Activated CD8-positive, alpha-beta memory T cell treated with anti-CD3 and anti-CD28 coated beads, Interleukin-2, amount 50 U/mL, for 48 hours (primary cell): Measurements from ENCODE around the gene LRIT3.
"Not testable (repeated sequence)": the region's sequence is repeated elsewhere in the genome, so short reads cannot be mapped to it uniquely, and the experiment has no call there.

Experiments used
- DNase-seq: peaks from one replicate; pipeline ENCODE4 v3.0.0-alpha.2; 2020

The LRIT3 gene

GRCh38 chr4:109859426-109860300 lies 11.8 kb downstream of the LRIT3 start:
- DNase-seq = not testable (repeated sequence)

DNA sequence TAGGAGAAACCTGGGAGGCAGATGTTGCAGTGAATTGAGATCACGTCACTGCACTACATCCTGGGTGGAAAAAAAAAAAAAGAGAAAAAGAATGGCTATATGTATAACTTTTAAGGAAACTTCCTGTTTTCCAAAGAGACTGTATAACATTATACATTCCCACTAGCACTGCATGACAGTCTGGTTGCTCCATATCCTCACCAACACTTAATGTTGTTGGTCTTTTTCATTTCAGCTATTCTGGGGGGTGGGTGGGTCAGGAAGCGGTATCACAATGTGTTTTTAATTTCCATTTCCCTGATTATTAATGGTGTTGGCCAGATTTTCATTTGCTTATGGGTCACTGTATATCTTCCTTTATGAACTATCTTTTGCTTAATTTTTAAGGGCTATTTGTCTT lies 13.4 kb downstream of the LRIT3 start:
- DNase-seq = no peak

DNA sequence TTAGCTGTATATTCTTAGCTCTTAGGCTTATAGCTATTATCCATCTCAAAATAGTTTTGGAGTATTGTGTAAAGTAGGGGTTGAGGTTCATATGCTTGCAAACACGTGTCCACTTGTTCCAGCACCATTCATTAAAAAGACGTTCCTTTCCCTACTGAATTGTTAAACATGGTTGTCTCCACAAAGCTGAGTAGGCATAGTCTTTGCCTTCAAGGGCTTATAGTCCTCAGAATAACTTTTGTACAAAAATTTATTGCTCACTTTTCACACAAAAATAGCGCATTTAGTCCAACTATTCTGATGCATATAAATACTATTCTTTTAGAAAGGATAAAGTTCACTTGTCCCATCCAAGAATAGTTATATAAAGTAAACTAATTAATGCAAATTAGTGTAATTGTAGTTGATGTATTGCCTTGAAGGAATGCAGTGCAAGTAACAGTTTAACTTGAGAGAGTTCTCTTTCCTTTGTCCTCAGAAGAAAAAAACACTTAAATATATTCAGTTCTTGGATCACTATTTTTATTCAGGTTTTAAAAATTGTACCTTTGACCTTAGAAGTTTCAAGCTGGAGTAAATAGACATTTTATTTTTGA lies 14.1 kb downstream of the LRIT3 start:
- DNase-seq = no peak

GRCh38 chr4:109864134-109864533 lies 16.2 kb downstream of the LRIT3 start:
- DNase-seq = no peak

DNA sequence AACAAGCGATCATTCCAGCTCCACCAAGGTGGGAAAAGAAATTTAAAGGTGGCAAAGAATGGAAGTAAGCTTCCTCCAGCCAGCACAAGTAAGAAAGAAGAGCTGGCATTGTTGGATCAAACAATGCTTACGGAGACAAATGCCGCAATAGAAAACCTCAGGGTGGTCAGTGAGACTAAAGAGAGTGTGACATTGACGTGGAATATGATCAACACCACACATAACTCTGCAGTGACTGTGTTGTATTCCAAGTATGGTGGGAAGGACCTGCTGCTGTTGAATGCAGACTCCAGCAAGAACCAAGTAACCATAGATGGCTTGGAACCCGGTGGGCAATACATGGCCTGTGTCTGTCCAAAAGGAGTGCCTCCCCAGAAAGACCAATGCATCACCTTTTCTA lies 22.2 kb downstream of the LRIT3 start:
- DNase-seq = no peak

GRCh38 chr4:109872065-109872464 lies 24.2 kb downstream of the LRIT3 start:
- no peak for DNase-seq

- DNase-seq = no peak
Observed at GRCh38 chr4:109872950-109873656, 25.2 kb downstream of the LRIT3 start.

DNA sequence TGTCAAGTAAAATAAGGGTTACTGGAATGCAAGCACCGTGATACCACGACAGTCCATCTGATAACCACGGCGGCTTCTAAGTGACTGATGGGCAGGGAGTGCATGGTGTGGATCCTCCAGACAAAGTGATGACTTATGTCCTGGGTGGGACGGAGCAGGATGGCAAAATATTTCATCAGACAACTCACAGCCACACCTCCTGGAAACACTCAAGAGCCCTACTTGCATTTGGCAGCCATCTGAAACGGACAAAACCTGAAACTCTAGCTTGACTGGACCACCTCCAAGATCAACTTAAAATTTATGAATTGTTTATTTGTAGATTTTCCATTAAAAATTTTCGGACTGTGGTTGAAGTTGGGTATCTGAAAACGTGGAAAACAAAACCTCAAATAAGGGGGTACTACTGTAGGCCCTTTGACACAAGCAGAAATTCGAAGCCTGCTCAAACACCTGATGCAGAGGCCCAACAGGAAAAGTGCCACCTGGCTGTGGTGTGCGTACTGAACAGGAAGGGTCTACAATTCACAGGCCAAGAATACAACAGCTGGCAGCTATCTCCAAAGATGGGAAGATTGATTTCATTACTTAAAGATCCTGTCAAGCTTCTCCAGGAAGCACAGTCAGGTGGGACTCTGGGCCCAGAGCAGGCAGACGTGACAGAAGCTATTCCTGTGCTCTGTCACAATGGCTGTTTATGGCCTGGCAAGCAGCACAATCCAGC lies 26.0 kb downstream of the LRIT3 start:
- no peak for DNase-seq

DNA sequence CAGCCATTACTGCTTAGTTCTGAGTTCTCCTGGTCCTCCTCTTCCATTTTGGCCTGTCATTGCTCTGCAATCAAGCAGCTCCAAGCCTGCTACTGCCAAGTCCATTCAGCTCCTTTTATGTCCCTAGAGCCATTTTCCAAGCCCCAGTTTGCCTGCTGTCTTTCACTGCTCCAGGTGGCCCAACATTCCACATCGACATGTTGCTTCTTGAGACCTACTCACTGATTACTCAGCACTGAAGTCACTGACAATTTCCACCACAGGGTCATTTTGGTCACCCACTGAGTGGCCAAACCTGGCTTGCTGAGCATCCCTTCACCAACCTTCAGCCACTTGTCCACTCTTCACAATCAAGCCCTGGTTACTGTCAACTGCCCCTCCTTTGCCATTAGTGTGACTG lies 27.2 kb downstream of the LRIT3 start:
- DNase-seq = no peak

GRCh38 chr4:109875553-109875952 lies 27.6 kb downstream of the LRIT3 start:
- DNase-seq = not testable (repeated sequence)

DNA sequence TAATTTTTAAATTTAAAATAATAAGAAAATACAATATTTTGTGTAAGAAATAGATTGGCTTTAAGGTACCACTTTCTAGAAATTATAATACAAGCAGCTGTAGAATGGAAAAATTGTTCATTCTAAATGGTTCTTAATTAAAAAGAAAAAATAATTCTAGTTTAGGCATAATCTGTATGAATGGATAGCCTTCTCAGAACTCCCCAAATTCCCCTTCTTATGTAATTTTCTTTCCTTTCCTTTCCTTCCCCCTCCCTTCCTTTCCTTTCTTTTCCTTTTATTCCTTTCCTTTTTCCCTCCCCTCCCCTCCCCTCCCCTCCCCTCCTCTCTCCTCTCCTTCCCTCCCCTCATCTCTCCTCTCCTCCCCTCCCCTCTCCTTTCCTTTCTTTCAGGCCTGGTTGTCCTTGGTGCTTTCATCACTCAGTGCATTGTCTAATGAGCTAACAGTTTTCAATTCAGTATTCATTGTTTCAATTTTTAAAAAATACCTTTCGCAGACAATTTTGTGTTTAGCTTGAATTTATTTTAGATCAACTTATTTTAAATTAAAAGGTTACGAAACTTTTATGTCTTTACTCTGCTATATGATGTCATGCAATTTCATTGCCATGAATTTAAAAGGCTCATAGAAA lies 28.8 kb downstream of the LRIT3 start:
- DNase-seq = no peak

DNA sequence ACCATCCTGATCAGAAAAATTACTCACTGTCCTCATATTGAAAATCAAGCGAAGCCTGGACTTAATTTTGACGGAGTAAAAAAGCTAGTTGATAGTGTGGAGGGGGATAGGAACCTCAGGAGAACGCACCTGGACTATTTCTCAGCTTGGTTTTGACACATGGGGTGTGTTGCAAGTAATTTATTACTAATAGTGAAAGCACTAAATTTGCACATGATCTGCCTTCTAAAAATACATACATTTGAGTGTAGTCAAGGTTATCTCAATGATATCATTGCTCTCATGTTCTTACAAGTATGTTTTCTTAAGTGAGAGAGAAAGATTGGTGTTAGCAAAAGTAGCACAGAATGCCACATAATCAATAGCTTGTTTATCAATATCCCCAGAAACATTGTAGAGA lies 29.5 kb downstream of the LRIT3 start:
- no peak for DNase-seq

GRCh38 chr4:109878355-109878754 lies 30.4 kb downstream of the LRIT3 start:
- no peak for DNase-seq

GRCh38 chr4:109879081-109879480 lies 31.2 kb downstream of the LRIT3 start:
- DNase-seq = no peak

DNA sequence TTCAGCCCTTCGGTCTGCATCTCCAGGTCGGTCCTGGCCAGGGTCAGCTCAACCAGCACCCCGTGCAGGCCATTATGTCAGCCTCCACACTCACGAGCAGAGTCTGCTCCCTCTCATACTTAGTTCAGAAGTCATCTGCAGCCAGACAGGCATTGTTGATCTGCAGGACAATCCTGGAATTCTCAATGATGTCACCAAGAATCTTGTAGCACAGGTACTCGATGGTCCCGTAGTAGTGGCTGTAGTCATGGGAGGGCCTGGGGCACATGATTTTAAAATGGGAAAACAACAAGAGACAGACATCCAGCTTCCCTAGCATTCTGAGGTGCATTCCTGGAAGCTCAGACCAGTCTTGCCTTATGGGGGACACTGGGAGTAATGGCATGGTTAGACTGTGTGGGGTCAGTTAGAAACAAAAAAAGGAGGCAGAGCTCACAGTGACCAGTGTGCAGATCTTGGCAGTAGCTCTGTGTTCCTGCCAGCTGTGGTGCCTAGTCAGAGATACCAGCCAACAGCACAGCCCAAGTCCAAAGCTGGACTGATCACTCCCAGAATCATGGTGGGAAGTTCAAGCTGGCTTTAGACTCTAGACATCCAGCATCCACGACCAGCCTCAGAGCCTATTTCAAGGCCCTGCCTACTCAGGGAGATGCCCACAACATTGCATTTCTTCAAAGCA lies 31.9 kb downstream of the LRIT3 start:
- no peak for DNase-seq

DNA sequence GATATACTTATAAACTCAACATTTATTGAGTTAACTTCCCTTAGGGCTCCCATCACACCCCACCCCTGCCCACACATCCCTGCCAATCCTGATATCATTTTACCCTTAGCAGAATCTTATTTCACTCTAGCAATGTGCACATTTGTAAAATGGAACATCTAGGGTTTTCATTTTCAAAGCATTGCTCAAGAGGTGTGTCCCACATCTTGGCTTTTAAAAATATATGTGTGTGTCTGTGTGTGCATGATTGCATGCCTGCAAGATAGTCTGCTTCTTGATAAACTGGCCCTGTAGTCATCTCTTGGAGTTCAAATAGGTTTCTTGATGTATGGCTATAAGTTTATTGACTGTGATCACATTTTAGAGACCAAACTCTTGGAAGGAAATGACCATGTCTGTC lies 38.4 kb downstream of the LRIT3 start:
- DNase-seq = no peak

- DNase-seq = no peak
Observed at GRCh38 chr4:109887071-109887470, 39.2 kb downstream of the LRIT3 start.

DNA sequence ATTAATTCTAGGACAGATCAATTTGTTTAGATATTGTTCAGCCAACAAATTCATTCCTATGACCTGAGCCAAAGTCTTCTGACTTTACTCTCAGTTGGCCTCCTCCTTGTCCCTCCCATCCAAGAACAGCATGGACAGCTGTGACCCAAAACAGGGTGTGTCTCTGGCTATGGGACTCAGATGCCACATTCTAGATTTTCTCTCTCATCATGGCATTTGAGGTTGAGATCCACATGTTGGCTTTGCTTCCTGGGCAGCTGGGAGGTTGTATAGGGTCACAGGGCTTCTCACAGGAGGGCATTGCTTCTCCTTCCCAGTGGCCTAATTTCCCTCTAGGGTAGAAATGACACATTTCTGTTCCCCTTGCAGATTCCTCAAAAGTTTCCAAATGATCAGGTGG lies 42.2 kb downstream of the LRIT3 start:
- no peak for DNase-seq

GRCh38 chr4:109902559-109903251 lies 54.8 kb downstream of the LRIT3 start:
- no peak for DNase-seq

DNA sequence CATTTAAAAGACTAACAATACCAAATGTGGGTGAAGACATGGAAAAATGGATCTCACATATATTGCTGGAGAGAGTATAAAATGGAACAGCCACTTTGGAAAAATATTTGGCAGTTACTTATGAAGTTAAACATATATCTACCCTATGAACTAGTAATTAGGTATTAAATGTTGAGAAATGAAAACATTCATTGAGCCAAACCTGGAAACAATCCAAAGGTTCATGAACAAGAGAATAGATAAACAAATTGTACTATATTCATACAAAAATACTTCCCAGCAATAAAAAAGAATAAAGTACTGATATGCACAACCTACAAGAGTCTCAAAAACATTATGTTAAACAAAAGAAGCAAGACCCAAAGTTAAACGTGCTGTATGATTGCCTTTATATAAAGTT lies 60.8 kb downstream of the LRIT3 start:
- DNase-seq = no peak

DNA sequence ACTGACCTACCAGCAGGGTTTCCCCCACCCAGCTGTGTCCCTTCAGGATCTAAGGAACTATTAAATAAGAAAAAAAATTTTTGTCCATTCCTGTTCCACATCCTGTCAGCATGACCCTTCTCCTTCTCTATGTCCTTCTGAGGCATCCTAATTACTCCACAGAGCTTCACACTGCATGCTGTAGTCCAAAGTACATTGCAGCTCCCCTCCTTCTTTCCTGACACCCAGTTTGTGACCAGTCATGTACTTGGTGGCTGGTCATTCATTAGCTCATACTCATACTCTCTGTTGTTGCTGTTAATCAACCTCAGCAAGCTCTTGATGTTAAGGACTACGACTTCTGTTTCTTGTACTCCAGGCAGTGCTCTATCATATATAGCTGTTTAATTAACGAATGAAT lies 62.3 kb downstream of the LRIT3 start:
- no peak for DNase-seq
